Measurements from ENCODE around the gene TEN1.

Gene TEN1

DNA sequence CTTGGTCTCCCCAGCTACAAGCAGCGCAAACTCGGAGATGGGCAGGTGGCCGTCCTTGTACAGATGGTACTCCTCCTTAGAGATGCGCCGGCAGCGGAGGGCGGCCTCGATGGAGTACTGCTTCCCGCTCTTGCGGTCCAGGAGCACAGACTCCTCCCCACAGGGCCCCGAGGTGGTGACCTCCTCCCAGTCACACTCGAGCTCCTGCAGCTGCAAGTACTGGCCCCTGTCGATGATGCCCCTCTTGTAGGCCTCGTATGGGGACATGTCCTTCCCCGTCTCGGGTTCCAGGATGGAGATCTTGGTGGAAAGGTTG, 28.8 kb downstream of the TEN1 start:
- no peak for FAIRE-seq

DNA sequence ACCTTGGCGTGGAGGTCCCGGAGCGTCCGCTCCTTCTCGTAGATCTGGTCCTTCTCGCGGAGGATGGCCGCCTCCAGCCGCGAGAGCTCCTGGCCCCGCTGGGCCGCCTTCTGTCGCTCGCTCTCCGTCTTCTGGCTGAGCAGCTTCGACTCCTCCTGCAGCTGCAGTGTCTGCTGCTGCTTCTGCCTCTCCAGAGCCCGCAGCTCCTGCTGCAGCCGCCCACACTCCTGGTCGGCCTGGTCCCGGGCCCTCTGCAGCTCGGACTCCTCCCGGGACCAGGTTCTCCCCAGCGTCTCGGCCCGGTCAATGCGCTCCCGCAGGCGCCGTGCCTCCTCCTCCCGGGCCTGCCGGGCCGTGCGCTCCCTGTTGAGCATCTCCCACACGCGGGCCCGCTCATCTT, 29.2 kb downstream of the TEN1 start:
- no peak for FAIRE-seq

DNA sequence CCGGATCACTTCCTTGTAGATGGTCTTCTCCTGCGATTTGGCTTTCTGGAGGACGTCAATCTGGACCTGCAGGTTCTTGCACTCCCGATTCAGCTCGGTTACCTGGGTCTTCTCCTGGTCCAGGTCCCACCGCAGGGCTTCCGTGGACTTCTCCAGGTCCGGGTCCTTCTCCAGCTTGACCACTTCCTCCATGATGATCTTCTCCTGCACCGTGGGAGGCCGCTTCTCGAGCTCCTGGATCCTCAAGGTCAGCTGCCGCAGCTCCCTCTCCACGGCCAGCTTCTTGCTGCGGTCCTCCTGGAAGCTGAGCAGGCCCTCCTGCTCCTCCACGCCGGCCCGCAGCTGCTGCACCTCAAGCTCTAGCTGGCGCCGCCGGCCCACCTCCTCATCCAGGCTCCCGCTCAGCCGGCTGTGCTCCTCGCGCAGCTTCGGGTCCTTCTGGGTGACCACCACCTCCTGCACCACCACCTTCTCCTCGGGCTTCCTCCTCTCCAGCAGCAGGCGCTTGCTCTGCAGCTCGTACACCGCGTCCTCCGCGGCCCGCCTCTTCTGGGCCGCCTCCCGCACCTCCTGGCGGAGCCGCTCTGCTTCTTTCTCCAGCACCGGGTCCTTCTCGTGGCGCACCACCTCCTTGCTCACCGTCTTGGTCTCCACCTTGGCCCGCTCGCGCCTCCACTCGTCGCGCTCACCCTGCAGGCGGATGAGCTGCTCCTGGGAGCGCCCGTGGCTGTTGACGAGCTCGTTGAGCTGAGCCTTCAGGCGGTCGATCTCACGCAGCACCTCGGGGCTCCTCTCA, 29.8 kb downstream of the TEN1 start:
- FAIRE-seq, result no peak

DNA sequence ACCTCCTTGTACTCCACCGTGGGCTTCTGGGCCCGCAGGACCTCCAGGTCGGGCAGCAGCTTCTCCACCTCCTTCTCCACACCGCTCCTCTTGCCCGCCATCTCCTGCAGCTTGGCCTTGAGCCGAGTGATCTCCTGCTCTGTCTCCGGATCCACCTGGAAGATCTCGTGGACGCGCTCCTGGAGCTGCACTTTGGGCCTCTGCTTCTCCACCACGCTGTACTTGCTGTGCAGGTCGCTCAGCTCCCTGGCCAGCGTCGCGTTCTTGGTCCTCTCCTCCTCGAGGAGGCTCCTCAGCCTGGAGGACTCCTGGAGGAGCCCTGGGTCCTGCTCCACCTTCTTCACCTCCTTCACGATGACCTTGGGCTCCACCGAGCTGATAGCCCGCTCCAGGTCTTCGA, 30.4 kb downstream of the TEN1 start:
- FAIRE-seq, result no peak

DNA sequence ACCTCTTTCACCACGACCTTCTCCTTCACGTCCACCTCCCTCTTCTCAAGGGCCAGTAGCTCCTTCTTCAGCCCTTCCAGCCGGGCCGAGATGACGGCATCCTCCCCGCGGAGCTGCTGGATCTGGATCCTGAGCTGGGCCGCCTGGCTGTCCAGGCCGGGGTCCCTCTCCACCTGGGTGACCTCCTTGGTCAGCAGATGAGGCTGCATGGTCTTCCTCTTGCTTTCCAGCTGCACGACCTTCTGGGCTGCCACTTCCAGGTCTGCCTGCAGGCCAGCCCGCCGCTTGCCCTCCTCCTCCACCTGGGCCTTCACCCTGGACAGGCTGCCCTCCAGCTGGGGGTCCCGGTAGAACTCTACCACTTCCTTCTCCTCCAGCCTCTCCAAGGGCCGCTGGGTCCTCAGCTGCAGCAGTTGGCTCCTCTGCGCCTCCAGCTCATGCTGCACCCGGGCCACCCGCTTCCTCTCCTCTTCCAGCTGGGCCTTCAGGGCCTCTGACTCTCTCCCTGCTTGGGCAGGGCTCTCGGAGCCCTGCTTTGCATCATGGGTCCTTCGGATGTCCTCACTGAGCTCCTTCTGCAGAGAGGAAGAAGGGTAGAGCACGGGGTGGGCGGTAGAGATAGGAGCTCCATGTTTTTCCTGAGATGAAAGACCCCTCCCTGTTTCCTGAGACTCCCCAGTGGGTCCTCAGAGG, 31.1 kb downstream of the TEN1 start:
- no peak for FAIRE-seq

DNA sequence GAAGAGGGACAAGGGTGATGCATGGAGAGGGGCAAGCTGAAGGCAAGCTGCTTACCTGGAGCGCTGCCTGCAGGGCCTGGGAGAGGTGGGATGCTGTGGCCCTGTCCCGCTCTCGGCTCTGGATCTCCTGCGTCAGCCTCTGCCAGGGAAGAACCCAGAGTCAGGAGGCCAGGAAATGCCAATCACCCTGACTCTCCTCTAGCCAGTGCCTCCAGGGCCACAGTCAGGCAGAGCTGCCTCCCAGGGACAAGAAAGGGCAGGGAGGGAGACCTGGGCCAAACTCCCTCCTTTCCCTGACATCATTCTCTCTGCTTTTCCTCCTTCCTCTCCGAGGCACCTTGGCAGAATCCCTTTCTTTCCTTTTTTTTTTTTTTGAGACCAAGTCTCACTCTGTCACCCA, 32.9 kb downstream of the TEN1 start:
- no peak for FAIRE-seq

DNA sequence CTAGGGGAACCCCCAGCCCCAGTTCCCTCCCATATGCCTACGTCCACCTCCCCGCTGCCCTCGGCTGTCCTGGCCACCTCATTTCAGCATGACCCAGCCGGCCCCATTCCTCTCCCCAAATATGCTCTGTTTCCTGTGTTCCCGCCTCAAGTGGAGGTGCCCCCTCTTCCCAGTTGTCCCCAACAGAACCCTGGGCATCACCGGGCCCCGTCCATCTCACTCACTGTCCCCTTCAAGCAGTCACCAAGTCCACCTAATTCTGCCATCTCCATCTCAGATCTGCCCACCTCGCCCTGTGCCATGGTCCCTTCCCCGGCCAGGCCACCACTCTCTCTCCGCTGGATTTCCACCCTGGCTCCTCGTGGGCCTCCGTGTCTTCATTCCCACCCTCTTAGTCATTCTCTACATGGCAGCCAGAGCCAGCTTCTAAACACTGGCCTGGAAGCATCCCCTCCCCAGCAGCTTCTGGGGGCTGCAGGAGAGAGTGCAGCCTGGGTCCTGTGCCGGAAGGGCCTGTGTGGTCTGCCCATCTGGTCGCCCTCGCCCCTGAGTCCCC, 34.4 kb downstream of the TEN1 start:
- FAIRE-seq, result no peak

DNA sequence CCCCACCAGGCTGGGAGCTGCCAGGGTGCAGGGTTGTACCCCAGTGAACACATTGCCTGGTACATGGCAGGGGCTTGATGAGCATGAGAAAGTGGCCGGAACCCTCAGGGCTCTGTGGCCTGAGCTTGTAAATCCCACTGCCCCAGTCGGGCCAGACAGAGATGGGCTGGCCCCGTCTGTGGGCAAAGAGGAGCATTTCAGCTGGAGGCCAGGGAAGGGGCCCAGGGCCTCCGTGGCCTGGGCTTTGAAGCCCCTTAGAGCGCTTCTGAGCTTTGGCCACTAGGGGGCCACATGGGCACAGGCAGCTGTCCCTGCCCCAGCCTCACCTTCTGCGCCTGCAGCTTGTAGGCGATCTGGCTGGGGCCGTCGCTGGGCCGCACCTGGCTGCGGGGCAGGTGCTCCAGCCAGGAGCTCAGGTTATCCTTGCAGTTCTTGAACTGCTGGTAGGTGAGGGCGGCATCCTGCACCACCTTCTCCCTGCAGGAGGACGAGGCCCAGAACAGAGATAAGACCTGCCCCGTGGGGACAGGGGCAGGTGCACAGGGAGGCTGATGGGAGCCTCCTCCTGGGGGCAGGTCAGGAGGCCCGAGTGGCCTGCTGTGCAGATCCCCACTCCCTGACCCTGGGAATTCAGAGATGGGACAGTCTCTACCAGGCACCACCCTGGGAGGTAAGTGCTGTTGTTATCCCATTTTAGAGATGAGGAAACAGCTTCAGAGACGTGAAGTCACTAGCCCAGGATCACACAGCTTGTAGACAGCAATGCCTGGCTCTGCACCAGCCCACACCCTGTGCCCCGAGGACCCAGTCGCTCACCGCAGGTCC, 35.3 kb downstream of the TEN1 start:
- no peak for FAIRE-seq

DNA sequence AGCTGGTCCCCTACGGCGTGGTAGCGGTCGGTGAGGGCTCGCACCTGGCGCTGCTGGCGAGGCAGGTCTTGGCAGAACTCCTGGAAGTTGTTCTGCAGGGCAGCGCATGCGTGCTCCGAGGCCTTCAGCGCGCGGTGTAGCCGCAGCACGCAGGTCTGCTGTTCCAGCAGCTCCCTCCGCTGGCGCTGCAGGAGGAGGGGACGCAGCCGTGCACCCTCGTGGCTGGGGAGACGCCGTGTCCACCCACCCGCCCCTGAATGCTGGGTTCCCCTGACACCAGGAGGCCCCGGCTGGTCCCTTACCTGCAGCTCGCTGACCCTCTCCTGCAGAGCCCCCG, 35.9 kb downstream of the TEN1 start:
- no peak for FAIRE-seq

DNA sequence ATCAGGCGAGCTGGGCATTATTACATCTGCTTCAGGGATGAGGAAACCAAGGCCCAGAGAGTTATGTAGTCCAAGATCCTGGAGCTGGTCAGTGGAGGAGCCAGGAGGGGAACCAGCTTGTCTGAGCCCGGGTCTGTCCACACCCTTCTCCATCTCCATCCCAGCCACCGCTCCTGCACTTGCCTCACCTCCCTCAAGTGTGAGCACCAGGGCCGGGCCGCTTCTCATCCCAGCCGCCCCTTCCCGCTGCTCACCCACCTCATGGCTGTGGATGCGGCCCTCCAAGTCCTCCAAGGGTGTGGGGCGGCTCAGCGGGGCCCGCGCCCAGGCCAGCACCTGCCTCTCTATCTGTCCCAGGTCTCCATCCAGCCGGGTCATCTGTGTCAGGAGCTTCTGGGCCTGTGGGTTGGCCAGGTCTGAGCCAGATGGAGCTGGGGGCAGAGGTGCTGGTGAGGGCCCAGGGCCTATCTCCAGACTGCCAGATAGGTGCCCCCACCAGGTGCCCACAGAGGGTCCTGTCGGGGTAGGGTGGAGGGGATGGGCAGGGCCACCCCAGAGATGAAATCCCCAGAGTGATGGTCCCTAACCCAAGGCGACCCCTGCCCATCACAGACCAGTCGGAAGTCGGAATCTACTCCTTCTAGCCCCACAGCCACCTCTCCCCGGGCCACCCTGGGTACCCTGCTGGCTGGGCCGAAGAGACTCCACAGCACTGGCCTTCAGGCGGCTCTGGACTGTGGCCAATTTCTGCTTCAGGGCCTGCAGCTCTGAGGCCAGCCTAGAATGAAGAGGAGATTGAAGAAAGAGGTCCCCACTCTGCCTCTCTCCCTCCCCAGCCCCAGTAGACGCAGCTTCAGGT, 38.7 kb downstream of the TEN1 start:
- FAIRE-seq, result no peak

DNA sequence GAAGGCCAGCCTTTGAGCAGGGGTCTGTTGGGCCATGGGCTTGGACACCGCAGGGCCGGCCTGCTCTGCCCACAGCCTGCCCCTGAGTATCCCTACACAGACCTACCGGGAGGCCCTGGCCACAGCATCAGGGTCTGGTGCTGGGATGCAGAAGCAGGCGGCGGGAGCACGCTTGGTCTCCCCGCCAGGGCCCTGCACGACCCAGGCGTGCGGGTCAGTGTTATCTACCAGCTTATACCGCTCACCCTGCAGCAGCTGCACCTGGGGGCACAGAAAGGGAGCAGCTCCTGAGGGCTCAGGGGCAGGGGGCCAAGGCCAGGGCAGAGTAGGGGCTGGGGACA, 39.3 kb downstream of the TEN1 start:
- no peak for FAIRE-seq

DNA sequence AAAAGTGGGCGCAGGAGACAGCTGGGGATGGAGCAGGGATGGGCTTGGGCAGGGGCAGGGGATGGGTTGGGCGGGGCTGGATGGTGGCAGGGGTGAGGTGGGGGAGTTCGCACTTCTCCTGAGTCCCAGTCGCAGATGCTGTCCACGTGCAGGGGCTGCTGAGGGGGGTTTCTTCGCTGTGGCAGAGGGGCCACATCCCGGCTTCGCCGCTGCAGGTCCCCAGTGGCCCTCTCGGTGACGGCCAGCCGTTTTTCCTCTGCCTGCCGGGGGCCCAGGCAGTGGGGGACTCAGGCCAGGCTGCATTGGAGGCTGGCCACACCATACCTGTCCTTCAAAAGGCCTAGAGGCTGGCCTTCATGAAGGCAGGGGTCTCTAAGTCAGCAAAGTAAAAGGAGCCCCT, 39.8 kb downstream of the TEN1 start:
- no peak for FAIRE-seq

DNA sequence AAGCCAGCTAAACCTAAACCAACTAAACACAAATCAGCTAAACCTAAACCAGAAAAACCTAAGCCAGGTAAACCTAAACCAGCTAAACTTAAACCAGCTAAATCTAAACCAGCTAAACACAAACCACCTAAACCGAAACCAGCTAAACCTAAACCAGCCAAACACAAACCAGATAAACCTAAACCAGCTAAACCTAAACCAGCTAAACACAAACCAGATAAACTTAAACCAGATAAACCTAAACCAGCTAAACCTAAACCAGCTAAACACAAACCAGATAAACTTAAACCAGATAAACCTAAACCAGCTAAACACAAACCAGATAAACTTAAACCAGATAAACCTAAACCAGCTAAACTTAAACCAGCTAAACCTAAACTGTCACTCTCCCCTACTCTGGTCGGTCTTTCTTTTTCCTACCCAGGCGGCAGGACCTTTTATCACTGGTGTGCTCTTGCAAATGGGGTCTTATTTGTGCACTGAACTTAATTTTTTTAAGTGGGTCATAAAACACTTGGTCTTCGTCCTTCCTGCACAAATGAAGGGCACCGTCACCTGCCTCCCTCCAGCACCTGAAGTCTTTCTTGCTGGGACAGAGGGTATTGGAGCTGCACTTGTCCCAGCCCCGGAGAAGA, 40.9 kb downstream of the TEN1 start:
- FAIRE-seq, result no peak

DNA sequence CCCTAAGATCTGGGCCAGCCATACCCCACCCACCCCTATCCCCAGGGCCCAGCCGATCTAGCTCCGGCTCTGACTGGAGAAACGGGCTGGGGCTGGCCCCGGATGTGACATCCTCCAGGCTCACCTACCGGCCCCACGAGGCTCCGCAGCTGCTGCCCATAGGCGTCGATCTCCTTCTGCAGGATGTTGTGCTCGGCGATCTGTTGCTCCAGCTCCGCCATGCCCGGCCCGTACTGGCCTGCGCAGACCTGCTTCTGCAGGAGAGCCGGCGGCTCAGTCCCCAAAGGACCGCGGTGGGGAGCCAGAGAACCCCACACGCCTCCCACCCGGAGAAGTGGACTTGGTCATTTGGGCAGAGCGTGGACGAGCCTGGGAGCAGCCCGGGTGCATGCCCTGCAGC, 43.2 kb downstream of the TEN1 start:
- FAIRE-seq, result no peak

DNA sequence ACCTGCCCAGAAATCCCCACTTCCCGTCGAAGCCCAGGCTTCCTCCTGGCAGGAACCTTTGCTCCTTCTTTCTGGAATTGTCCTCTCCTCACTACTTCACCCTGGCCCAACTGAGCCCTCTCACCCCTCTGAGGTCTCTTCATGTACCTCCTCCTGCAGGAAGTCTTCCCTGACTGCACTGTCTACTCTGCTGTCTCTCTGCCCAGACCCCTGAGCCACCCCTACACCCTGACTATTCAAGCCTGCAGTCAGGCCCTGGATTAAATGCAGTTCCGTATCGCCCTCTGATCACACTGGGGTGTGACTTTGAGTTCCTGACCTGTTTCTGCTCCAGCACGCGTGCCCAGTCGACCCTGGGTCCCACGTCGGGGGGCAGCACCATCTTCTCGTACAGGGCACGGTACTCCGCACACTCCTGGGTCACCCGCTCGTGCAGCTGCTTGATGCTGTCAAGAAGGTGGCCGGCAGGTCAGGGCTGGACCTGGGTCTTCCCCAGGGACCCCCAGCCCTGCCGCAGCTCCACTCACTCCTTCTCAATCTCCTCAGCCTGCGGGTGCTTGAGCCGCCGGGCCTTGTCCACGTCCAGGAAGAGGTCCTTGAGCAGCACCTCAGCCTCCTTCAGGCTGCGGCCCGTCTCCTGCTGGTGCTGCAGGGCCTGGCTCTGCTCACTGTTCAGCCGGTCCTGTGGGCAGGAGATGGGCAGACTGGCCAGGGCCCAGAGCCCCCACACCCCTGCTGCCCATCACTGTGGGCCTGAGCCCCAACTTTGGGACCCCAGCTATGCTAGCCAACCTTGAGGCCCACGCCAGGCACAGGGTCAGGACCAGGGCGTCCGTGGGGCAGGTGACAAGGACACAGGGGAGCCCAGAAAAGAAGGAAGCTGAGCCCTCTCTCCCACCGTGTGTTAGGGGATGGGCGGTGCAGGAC, 44.2 kb downstream of the TEN1 start:
- no peak for FAIRE-seq

DNA sequence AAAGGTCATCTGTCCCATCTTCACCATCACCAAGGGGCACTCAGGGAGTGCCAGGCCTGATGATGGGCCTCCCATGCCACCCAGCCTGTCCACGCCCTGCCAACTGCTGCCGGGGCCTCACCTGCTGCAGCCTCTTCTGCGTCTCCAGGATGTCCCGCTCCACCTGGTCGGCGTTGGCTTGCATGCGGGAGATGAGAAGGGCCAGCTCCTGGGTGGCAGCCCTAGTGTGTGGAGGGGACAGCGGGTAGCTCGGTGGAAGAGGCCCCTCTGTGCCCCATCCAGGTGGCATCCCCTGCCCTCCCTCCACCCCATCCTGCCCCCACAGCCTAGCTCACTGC, 44.8 kb downstream of the TEN1 start:
- no peak for FAIRE-seq

DNA sequence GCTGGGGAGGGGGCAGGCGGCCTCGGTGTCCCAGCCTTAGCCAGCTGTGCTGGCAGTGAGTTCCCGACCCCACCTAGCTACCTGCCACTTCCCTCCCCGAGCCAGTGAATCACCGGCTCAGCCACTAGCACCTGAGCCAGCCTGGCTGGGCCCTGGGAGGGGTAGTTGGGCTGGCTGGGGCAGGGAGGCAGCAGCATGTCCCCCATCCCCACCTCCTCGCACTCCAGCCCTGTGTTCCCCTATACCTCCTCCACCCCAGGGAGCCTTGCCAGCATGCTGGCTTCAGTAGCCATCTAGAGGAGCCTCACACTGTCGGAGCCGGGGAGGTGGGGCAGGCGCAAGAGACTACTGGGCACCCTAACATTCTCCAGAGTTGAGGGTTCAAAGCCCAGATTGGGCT, 45.3 kb downstream of the TEN1 start:
- FAIRE-seq, result no peak

DNA sequence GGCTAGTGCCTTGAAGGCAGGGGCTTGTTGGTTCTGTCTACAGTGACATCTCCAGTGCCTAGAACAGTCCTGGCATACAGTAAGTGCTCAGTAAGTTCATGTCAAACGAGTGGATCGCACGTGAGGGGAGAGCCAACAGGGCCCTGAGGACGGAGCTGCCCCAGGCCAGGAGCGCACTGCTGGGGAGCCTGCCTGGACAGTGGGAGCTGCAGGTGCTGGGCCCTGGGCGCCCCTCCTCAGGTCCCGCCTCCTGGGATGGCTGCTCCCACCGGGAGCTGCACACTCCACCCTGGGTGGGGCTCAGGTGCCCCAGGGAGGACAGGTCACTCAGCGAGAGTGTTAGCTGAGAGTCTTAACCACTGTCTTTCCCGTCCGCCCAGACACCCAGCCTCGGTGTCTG, 46.3 kb downstream of the TEN1 start:
- no peak for FAIRE-seq

DNA sequence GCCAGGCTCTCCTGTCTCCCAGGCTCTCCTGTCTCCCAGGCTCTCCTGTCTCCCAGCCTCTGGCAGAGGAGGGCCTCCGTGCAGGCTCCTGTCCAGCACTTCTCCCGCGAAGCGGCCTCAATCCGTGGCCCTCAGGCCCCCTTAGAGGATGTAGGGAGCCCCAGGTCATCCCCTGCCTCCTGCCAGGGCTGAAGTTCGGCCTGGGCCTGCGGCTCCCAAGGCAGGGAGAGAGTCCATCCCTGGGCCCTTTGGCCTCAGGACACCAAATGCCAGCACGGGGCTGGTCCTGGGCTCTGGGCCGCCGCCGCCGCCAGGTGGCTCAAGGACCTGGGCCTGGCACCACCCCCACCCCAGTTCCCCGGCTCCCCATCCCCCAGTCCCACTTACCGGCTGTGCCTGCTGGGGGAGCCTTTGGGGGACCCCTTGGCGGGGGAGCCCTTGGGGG, 47.7 kb downstream of the TEN1 start:
- FAIRE-seq, result no peak

DNA sequence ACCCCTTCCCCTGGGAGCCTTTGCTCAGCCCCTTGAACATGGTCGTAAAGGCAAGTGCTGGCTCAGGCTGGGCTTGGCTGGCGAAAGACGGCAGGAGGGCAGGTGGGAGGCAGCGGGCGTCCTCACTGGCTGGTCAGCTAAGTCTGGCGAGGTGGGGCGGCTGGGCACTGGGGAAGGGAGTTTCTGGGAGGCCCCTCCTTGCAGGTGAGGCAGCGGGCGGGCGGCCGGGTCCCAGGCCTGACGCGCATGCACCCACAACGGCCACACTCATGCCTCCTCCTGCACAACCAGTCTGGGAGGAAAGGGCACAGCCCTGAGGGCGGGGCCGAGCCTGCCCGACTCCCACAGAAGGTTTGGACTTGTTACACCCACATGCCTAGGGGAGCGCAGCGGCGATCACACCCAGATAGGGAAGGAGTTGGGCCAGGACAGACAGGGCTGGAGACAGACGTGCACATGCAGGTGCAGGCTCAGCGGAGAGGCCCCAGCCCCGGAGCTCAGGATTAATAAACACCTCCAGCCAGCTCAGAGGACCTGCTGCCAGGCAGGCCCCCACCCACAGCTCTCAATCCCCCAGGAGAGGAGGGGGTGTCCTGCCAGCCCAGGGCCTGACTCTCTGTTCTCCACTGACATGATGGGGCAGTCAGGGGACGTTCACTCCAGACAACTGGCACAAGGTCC, 48.3 kb downstream of the TEN1 start, which contains the start of gene EVPL:
TSS of gene EVPL (minus strand) at position 148 of the 681 bp plus-strand sequence. CDS start at position 40, 108 bp downstream.
- no peak for FAIRE-seq

Measured in TTC549 (cell line).